ENCODE measurements around the gene C1orf159. TPM values are rescaled to one million over a fixed set of nuclear protein-coding genes. Genes with fewer than 3 reads are reported as not detected.
"Not testable (repeated sequence)": the region's sequence is repeated elsewhere in the genome, so short reads cannot be mapped to it uniquely, and the experiment has no call there.

Gene C1orf159
- total RNA-seq, 2 donors from 2014 or later, result 4.4 to 4.6 TPM

- no peak for DNase-seq (ENCODE audit: low spot score)
- H3K9me3 ChIP-seq, result no peaks in the 10 kb centered on the region
- H3K27me3 ChIP-seq, result peaks cover 0 to under 1% of the 10 kb centered on the region in 2 donors
- H3K27ac ChIP-seq, result no peak overlapping the region
- H3K4me1 ChIP-seq, result no peaks in the 10 kb centered on the region
- H3K4me3 ChIP-seq, result no peak overlapping the region
- no peak for TF ChIP-seq CTCF (IDR thresholded peaks at IDR 0.05)
- H3K36me3 ChIP-seq, result no peaks in the 10 kb centered on the region
Observed at GRCh38 chr1:1142844-1143243, 27.0 kb upstream of the C1orf159 start.

GRCh38 chr1:1142352-1142751, 26.5 kb upstream of the C1orf159 start:
- H3K27ac ChIP-seq; H3K9me3 ChIP-seq; DNase-seq (ENCODE audit: low spot score); H3K4me1 ChIP-seq; H3K4me3 ChIP-seq; H3K36me3 ChIP-seq; H3K27me3 ChIP-seq: not testable (repeated sequence)

- H3K27me3 ChIP-seq, result peaks cover 2 to 9% of the 10 kb centered on the region in 2 donors
- no peak overlapping the region for H3K27ac ChIP-seq
- no peak for TF ChIP-seq CTCF (IDR thresholded peaks at IDR 0.05)
- no peaks in the 10 kb centered on the region for H3K9me3 ChIP-seq
- no peak overlapping the region for H3K4me3 ChIP-seq
- peaks cover 0 to 5% of the 10 kb centered on the region in 2 donors for H3K4me1 ChIP-seq
- no peak for DNase-seq (ENCODE audit: low spot score)
- H3K36me3 ChIP-seq, result no peaks in the 10 kb centered on the region
Observed at GRCh38 chr1:1141911-1142250, 26.0 kb upstream of the C1orf159 start.

- no peak overlapping the region for H3K4me3 ChIP-seq
- H3K27me3 ChIP-seq, result peaks cover 5 to 9% of the 10 kb centered on the region in 2 donors
- TF ChIP-seq CTCF (IDR thresholded peaks at IDR 0.05), result no peak
Observed at GRCh38 chr1:1141244-1141910, 25.5 kb upstream of the C1orf159 start.

GRCh38 chr1:1140673-1141072, 24.8 kb upstream of the C1orf159 start:
- H3K4me3 ChIP-seq, result no peak overlapping the region
- H3K9me3 ChIP-seq, result no peaks in the 10 kb centered on the region
- peaks cover 0 to 8% of the 10 kb centered on the region in 2 donors for H3K4me1 ChIP-seq
- no peaks in the 10 kb centered on the region for H3K36me3 ChIP-seq
- peaks cover 5 to 9% of the 10 kb centered on the region in 2 donors for H3K27me3 ChIP-seq
- TF ChIP-seq CTCF (IDR thresholded peaks at IDR 0.05), result no peak
- DNase-seq (ENCODE audit: low spot score), result no peak
- no peak overlapping the region for H3K27ac ChIP-seq

More at GRCh38 chr1:1141244-1141910, 25.5 kb upstream of the C1orf159 start:
- Histone ChIP-seq H3K27ac (no peak overlapping the region), H3K9me3 (no peaks in the 10 kb centered on the region), H3K4me1 (peaks cover 0 to 8% of the 10 kb centered on the region in 2 donors), H3K36me3 (no peaks in the 10 kb centered on the region)
- DNase-seq (ENCODE audit: low spot score), result no peak

- no peak for TF ChIP-seq CTCF (IDR thresholded peaks at IDR 0.05)
- Histone ChIP-seq H3K27ac (no peak overlapping the region), H3K4me3 (no peak overlapping the region), H3K27me3 (peaks cover 5 to 9% of the 10 kb centered on the region in 2 donors), H3K4me1 (peaks cover 0 to 8% of the 10 kb centered on the region in 2 donors), H3K36me3 (no peaks in the 10 kb centered on the region), H3K9me3 (no peaks in the 10 kb centered on the region)
- no peak for DNase-seq (ENCODE audit: low spot score)
Observed at GRCh38 chr1:1137256-1138045, 21.6 kb upstream of the C1orf159 start.

All from right atrium auricular region (tissue), 2 donors.